ENCODE measurements around the gene RBM10. TPM values are rescaled to one million over a fixed set of nuclear protein-coding genes. Genes with fewer than 3 reads are reported as not detected.

The RBM10 gene
- total and polyA plus RNA-seq, 2 experiments from 2014 or later: 39.5 to 101 TPM

GRCh38 chrX:47189906-47190305 lies 44.9 kb downstream of the RBM10 start:
- Mint-ChIP-seq H3K9me3 (no peaks in the 10 kb centered on the region), H3K4me1 (peaks cover 16% of the 10 kb centered on the region), H3K4me3 (no peak overlapping the region), H3K27ac (no peak overlapping the region), H3K27me3 (ENCODE audit: insufficient read depth, low read depth, poor library complexity) (peaks cover 13% of the 10 kb centered on the region), H3K36me3 (ENCODE audit: low read depth) (peaks cover 27% of the 10 kb centered on the region)
- no peak overlapping the region for H2AFZ ChIP-seq
- ATAC-seq (no peak), DNase-seq (ENCODE audit: low spot score) (peak; percentile 42)
- H3K9me2 ChIP-seq (ENCODE audit: insufficient read depth): no peaks in the 10 kb centered on the region
- H3K79me2 ChIP-seq (replicated peaks; ENCODE audit: insufficient read depth): peaks cover 17% of the 10 kb centered on the region
- TF ChIP-seq EZH2phosphoT487 (IDR thresholded peaks at IDR 0.05; ENCODE audit: unreplicated experiment) (no peak), JUNB (IDR thresholded peaks at IDR 0.05; ENCODE audit: unreplicated experiment) (no peak), NANOG (IDR thresholded peaks at IDR 0.05; ENCODE audit: borderline replicate concordance) (no peak), EZH2 (IDR thresholded peaks at IDR 0.05; ENCODE audit: low read depth, unreplicated experiment) (no peak), ZNF462 (CRISPR knock-in tag; IDR thresholded peaks at IDR 0.05) (no peak), CTCF (conservative IDR thresholded peaks at IDR 0.05; ENCODE audit: low read depth in 2 of 2) (no peak), ETS1 (IDR thresholded peaks at IDR 0.05) (no peak), ZNF331 (CRISPR knock-in tag; IDR thresholded peaks at IDR 0.05; ENCODE audit: low read depth) (no peak), REST (IDR thresholded peaks at IDR 0.05; ENCODE audit: unreplicated experiment) (no peak), ZNF114 (CRISPR knock-in tag; IDR thresholded peaks at IDR 0.05) (no peak), CREB1 (CRISPR knock-in tag; IDR thresholded peaks at IDR 0.05; ENCODE audit: low read depth) (no peak), POLR2AphosphoS5 (IDR thresholded peaks at IDR 0.05; ENCODE audit: low read depth) (no peak), STAT1 (IDR thresholded peaks at IDR 0.05; ENCODE audit: unreplicated experiment) (no peak)
- H3K27ac ChIP-seq (ENCODE audit: low read depth): no peak overlapping the region
- peaks cover 8% of the 10 kb centered on the region; the same call in 1 of the 2 replicates for H4K20me1 ChIP-seq (replicated peaks; ENCODE audit: insufficient read depth)
- H3F3A ChIP-seq (replicated peaks; ENCODE audit: low read depth): 0 out of 2 replicates have a peak, but pooled peaks cover 2% of the 10 kb centered on the region
- peak overlapping the region; percentile 82 for H3K4me3 ChIP-seq
- H3K4me1 ChIP-seq (ENCODE audit: insufficient read depth): peaks cover 12% of the 10 kb centered on the region
- H3K27me3 ChIP-seq (ENCODE audit: insufficient read depth): no peaks in the 10 kb centered on the region
- peak overlapping the region; percentile 72 for H3K4me2 ChIP-seq
- no peaks in the 10 kb centered on the region for H3K36me3 ChIP-seq (ENCODE audit: insufficient read depth)

All from GM23338 (cell line).